HL-60/S4 treated with retinoic acid at 250 ng/mL for 4 days and 3 days (cell line): Measurements from ENCODE around the gene KDELR1.
"Not testable (repeated sequence)": the region's sequence is repeated elsewhere in the genome, so short reads cannot be mapped to it uniquely, and the experiment has no call there.

Experiments
- in situ Hi-C: fragments of 300-500 bp; cut with MboI; formaldehyde crosslinking; loops from 2 replicates; pipeline ENCODE4 v1.7.0; 2022; ENCODE audit warnings: low sequenced_read_pairs

KDELR1 gene

DNA sequence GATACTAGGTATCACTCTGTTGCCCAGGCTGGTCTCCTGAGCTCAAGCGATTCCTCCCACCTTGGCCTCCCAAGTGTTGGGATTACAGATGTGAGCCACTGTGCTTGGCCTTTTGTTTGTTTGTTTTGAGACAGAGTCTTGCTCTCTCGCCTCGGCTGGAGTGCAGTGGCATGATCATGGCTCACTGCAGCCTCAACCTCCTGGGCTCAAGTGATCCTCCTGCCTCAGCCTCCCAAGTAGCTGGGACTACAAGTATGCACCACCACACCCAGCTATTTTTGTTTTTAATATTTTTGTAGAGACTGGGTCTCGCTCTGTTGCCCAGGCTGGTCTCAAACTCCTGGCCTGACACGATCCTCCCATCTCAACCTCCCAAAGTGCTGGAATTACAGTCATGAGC lies 19.6 kb downstream of the KDELR1 start:
- in situ Hi-C loops, result not testable (repeated sequence)

DNA sequence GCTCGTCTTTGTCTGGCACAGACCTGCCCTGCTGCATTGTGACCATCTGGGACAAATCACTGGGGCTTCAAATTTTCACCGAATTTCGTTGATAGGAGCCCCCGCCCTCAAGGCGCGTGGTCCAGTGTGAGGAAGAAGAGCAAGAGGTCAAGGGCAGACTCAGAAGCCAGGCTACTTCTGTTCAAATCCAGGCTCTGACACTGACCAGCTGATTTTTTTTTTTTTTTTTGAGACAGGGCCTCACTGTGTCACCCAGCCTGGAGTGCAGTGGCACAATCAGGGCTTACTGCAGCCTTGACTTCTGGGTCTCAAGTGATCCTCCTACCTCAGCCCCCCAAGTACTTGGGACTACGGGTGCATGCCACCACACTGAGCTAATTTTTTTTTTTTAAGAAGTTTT lies 20.0 kb downstream of the KDELR1 start:
- in situ Hi-C loops, result no loop called here

- in situ Hi-C loops, result no loop called here
These were observed 20.4 kb downstream of the KDELR1 start for GRCh38 chr19:48370955-48371354.

DNA sequence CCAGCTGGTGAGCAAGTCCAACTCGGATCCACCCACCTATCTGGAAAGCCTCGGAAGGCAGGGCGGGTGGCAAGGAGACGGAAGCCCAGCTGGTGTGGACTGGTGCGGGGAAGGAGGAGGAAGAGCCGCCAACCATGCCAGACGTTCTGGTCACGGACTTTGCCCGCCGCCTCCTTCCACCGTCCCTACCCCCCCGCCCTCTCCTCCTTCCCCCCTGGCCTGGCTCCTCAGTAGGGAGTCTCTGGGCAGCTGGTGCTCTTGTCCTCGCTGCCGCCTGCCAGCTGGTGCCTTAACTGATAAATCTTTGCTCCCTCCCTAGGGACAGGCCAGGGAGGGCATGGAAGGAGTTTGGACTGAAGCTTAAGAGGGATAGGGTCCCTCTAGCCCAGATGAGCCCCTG lies 22.4 kb downstream of the KDELR1 start:
- in situ Hi-C loops, result no loop called here

DNA sequence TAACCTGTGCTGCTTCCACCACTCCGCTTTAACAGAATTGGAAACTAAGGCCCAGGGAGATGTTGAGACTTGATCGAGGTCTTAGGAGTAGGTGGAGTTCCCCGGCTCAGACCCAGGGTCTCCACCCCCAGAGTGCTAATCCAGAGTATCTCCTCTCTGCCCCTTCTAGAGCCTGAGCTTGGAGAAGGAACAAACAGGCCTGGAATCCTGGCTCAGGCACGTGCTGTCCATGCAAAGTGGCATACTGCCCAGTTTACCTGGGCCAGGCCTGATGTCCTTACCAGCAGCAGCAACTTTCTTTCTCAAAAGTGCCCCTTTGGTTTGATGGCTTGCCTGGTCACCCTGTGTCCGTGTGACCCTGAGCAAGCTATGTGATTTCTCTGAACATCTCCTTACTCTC lies 23.5 kb downstream of the KDELR1 start:
- in situ Hi-C loops, result no loop called here

GRCh38 chr19:48365602-48366001 lies 25.7 kb downstream of the KDELR1 start:
- in situ Hi-C loops, result no loop called here

GRCh38 chr19:48364598-48365348 lies 26.6 kb downstream of the KDELR1 start:
- in situ Hi-C loops, result no loop called here

DNA sequence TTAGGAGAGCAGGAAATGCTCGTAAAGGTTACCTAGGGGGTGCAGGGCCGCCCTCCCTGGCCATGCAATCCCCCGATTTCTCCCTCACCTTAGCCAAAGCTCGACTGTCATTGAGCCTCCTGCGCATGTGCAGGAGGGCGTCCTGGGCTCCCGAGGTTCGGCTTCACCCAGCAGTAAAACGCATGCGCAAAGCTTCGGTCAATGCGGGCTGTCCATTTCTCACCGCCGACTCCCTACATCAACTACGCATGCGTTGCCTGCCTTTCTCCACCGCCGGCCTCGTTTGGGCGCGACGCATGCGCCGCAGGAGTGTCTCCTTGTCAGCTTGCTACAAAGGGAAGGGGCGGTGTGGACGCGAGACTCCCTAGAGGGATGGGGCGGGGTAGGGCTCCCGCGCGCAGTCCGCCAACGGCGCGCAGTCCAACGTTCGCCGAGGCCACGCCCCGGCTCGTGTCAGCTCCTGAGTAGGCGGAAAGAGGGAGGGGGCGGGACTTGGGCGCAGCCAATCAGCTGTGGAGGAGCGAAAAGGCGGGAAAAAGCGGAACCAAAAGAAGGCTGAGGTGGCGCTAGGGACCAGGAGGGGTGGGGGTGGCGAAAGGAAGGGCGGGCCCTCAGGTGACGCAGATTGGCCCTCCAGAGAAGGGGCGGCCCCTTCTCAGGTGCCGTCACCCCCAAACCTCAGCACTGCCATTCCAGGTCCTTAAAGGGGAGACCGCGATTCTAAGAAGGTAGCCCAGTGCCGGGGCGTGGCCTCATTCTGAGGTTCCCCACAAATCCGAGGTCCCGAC lies 27.3 kb downstream of the KDELR1 start, which contains the start of the genes SYNGR4 and TMEM143:
SYNGR4 (plus strand) TSS at position 558 of the 788 bp plus-strand sequence. CDS start 1,476 bp downstream, outside the sequence.
TMEM143 (minus strand) TSS at position 131 of the 788 bp plus-strand sequence; CDS start at position 111, 20 bp downstream.
- in situ Hi-C loops, result no loop called here

DNA sequence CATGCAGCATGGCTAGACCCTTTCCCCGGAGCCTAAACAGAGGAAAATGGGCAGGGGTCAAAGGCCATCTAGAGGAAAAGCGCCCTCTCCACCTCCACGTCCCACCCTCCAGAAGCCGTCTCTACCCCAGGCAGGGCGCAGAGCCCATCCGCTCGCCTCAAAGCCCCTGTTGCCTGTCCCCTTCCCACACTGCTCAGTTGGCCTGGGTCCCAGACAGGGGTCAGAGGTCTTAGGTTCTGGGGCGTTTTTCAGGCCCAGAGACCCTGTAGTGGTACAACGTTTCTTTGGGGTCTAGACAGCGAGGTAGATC lies 27.9 kb downstream of the KDELR1 start:
- in situ Hi-C loops, result no loop called here

- in situ Hi-C loops, result no loop called here
These were observed 28.4 kb downstream of the KDELR1 start for GRCh38 chr19:48362716-48363499.

GRCh38 chr19:48361912-48362311 lies 29.4 kb downstream of the KDELR1 start:
- in situ Hi-C loops, result no loop called here

- in situ Hi-C loops, result no loop called here
These were observed 32.2 kb downstream of the KDELR1 start for GRCh38 chr19:48359123-48359522.

- in situ Hi-C loops, result no loop called here
These were observed 35.9 kb downstream of the KDELR1 start for GRCh38 chr19:48355365-48355954.

GRCh38 chr19:48354332-48354992 lies 36.9 kb downstream of the KDELR1 start:
- in situ Hi-C loops, result no loop called here

- in situ Hi-C loops, result no loop called here
These were observed 37.7 kb downstream of the KDELR1 start for GRCh38 chr19:48353677-48354076.

DNA sequence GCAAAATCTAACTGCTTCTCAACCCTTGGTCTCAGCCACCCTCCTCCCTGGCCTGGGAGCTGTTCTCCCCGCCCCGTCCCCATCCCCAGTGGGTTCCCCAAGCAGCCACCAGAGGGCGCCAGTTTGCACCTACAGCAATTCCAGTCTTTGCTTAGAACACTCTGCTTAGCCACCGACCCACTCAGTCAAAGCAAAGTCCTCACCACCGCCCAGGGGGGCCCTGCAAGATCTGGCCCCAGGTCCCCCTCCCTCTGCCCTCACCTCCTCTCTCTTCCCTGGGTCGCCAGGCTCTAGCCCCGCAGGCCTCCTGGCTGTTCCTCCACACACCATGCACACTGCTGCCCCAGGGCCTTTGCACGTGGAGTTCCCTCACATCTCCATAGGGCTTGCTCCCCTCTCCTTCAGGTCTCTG lies 40.0 kb downstream of the KDELR1 start:
- in situ Hi-C loops, result no loop called here

GRCh38 chr19:48350856-48351255 lies 40.5 kb downstream of the KDELR1 start:
- in situ Hi-C loops, result no loop called here

DNA sequence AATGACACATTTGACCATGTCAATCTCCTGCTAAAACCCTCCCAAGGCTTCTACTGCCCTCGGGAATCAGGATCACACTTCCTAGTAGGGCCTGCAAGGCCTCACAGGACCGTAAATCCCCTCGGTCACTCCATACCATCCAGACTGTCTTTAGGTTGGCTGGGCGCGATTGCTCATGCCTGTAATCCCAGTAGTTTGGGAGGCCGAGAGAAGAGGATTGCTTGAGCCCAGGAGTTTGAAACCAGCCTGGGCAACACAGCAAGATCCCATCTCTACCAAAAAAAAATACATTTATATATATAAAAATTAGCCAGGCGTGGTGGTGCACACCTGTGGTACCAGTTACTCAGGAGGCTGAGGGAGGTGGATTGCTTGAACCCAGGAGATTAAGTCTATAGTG lies 42.6 kb downstream of the KDELR1 start:
- in situ Hi-C loops, result no loop called here

DNA sequence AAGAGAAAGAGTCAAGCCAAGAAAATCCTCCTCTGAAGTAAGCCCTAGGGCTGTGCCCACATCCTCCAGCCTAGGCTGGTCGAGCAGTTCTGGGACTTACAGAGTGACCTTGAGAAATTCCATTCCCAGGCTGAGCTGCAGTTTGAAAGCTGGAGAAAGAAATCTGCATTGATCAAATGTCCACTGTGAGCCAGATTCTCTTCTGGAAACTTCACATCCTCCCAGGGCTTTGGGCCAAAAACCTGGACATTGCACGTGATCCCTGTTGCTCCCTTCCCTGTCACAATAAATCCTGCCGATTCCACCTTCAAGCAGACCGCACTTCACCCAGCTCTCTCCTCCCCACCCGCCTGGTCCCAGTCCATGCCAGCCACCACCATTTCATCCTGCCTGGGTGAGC lies 43.3 kb downstream of the KDELR1 start:
- in situ Hi-C loops, result no loop called here

- in situ Hi-C loops, result no loop called here
These were observed 45.2 kb downstream of the KDELR1 start for GRCh38 chr19:48346191-48346590.

DNA sequence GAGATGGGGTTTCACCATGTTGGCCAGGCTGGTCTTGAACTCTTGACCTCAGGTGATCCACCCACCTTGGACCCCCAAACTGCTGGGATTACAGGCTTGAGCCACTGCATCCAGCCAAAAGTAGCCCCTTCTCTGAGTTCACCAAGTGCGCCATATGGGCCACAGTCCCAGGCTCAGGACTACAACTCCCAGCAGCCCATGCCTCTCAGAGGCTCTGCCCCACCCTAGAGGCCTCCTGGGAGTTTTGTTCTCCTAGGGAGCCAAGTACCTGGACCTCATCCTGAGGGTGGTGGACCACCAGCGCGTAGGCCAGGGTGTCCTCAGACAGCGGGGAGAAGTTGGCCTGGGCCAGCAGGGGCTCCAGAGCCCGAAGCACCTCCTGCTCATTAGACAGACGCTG lies 46.5 kb downstream of the KDELR1 start:
- in situ Hi-C loops, result no loop called here
